HG03520 (cell line): Measurements from ENCODE around the gene MAPKAPK3.
"Not testable (repeated sequence)": the region's sequence is repeated elsewhere in the genome, so short reads cannot be mapped to it uniquely, and the experiment has no call there.

Experiments
- ATAC-seq: cut with Tn5 transposase; IDR thresholded peaks from one replicate; pipeline ENCODE4 v1.9.1; 2021; ENCODE audit warnings: mild to moderate bottlenecking, moderate library complexity; ENCODE audit not compliant: unreplicated experiment

MAPKAPK3 gene

GRCh38 chr3:50652709-50653108 is 35.8 kb downstream of the MAPKAPK3 start:
- no peak for ATAC-seq

GRCh38 chr3:50653937-50654595 is 37.1 kb downstream of the MAPKAPK3 start:
- ATAC-seq = no peak

GRCh38 chr3:50655009-50655830 is 38.3 kb downstream of the MAPKAPK3 start:
- ATAC-seq = no peak

- ATAC-seq = no peak
These were observed 39.7 kb downstream of the MAPKAPK3 start for GRCh38 chr3:50656417-50657195.

GRCh38 chr3:50657407-50657806 is 40.5 kb downstream of the MAPKAPK3 start:
- ATAC-seq = no peak

- ATAC-seq = no peak
These were observed 40.9 kb downstream of the MAPKAPK3 start for GRCh38 chr3:50657816-50658215.

- ATAC-seq = no peak
These were observed 41.5 kb downstream of the MAPKAPK3 start for GRCh38 chr3:50658416-50658815.

- ATAC-seq = no peak
These were observed 41.9 kb downstream of the MAPKAPK3 start for GRCh38 chr3:50658831-50659230.

- ATAC-seq = no peak
These were observed 43.4 kb downstream of the MAPKAPK3 start for GRCh38 chr3:50660386-50660785.

- no peak for ATAC-seq
These were observed 44.4 kb downstream of the MAPKAPK3 start for GRCh38 chr3:50661321-50661837.

- no peak for ATAC-seq
These were observed 45.5 kb downstream of the MAPKAPK3 start for GRCh38 chr3:50662408-50662807.

- no peak for ATAC-seq
These were observed 48.3 kb downstream of the MAPKAPK3 start for GRCh38 chr3:50665081-50665840.

GRCh38 chr3:50665841-50666115 is 48.8 kb downstream of the MAPKAPK3 start:
- not testable (repeated sequence) for ATAC-seq

GRCh38 chr3:50666837-50667236 is 49.9 kb downstream of the MAPKAPK3 start:
- ATAC-seq = no peak

- ATAC-seq = no peak
These were observed 54.4 kb downstream of the MAPKAPK3 start for GRCh38 chr3:50671331-50671730.

- no peak for ATAC-seq
These were observed 55.7 kb downstream of the MAPKAPK3 start for GRCh38 chr3:50672656-50673055.

GRCh38 chr3:50673931-50674330 is 57.0 kb downstream of the MAPKAPK3 start:
- no peak for ATAC-seq

- ATAC-seq = no peak
These were observed 57.6 kb downstream of the MAPKAPK3 start, which contains the start of gene DOCK3 for GRCh38 chr3:50674349-50675178. Gene DOCK3, plus strand, starts transcription at chr3:50674927. Its CDS starts 337 bp downstream, at chr3:50675264.

- ATAC-seq = no peak
These were observed 58.5 kb downstream of the MAPKAPK3 start for GRCh38 chr3:50675179-50676030.
